HG02588 (cell line): Measurements from ENCODE around the gene MLANA.

ENCODE experiments used
- ATAC-seq: cut with Tn5 transposase; IDR thresholded peaks from one replicate; pipeline ENCODE4 v1.9.1; 2021; ENCODE audit warnings: mild to moderate bottlenecking, moderate library complexity; ENCODE audit not compliant: unreplicated experiment

The MLANA gene, protein sequence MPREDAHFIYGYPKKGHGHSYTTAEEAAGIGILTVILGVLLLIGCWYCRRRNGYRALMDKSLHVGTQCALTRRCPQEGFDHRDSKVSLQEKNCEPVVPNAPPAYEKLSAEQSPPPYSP

DNA sequence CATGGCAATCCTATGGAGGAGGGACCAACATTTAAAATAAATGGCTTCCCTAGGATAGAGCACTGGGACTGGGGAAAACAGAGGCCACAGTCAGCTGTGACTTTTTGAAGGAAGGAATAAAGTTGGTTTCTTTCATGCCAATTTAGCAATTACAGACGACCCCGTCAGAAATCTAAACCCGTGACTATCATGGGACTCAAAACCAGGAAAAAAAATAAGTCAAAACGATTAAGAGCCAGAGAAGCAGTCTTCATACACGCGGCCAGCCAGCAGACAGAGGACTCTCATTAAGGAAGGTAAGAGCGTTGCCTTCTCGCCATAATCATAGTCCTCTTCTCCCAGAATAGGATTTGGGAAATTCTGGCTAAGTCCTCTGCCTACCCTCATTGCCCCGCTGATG is at the start of gene MLANA:
MLANA (plus strand) TSS at position 249 of the 400 bp plus-strand sequence. CDS start 1,586 bp downstream, outside the sequence.
- no peak for ATAC-seq

DNA sequence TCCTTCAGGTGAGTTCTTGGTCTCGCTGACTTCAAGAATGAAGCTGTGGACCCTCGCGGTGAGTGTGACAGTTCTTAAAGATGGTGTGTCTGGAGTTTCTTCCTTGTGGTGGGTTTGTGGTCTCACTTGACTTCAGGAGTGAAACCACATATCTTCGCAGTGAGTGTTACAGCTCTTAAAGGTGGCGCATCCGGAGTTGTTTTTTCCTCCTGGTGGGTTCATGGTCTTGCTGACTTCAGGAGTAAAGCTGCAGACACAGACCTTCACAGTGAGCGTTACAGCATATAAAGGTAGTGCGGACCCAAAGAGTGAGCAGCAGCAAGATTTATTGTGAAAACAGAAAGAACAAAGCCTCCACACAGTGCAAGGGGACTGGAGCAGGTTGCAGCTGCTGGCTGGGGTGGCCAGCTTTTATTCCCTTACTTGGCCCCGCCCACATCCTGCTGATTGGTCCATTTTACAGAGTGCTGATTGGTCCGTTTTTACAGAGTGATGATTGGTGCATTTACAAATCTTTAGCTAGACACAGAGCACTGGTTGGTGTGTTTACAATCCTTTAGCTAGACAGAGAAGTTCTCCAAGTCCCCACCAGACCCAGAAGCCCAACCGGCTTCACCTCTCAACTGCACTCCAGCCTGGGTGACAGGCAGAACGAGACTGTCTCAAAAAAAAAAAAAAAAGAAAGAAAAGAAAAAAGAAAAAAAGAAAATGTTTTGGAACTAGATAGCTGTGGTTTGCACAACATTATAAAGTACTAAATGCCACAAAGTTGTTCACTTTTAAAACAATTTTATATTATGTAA is 48.7 kb upstream of the MLANA start:
- ATAC-seq: no peak

DNA sequence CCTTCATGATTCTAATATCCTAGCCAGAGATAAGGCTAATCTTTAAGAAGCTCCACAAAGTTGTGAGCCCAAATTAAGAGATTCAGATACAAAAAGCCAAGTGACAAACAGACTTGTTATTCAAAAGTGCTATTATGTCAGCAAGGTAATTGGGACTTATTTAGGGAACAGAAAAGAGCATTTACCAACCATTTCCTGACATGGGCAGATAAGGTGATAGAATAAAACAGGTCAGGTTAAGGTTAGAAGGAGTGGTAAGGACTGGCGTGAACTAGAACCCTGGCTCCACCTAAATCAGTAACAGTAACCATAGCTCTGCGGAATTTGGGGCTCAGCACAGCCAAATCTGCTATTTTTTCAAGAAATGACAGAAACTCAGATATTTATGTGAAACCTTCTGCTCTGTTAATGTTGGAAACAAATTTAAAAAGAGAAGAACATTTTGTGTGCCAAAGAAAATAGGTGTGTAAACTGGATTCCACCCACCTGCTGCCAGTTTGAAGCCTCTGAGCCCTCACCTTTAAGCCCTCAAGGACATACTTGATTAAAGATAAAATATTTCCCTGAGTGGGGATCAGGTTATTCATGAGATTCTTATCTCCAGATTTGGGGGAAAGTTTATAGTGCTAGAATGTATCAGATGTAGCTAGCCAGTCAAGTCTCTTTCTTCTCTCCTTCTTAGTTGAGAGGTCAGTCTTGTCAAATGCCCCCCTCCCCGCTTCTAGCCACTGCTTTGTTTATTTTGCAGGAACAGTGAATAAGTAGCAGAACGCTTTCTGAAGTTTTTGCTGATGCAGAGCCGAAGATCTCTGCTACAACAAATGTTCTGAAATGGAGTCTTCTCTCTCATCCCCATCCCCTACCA is 47.5 kb upstream of the MLANA start:
- ATAC-seq: no peak

DNA sequence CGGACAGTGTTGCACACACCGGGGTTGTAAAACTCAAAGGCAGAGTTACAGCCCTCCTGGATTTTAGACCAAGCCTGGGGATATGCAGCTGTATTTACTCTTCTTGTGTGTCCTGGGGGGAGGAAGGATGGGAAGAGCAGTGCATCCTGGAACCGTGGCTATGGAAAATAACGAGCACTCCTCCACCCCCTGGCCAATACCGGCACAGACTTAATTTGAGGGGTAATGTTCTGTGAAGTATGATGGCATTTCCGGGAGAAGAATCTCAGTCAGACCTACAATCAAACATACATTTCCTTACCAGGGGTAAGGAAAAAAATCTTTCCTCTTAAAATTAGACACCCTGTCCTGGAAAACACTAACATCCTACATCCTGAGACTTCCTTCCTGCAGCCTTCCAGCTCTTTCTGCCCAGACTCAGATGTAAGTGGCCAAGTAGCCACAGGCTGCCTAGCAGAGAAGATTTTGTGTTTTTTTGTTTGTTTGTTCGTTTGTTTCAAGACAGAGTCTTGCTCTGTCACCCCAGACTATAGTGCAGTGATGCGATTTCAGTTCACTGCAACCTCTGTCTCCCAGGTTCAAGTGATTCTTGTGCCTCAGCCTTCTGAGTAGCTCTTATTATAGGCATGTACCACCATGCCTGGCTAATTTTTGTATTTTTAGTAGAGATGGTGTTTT is 46.8 kb upstream of the MLANA start:
- no peak for ATAC-seq

DNA sequence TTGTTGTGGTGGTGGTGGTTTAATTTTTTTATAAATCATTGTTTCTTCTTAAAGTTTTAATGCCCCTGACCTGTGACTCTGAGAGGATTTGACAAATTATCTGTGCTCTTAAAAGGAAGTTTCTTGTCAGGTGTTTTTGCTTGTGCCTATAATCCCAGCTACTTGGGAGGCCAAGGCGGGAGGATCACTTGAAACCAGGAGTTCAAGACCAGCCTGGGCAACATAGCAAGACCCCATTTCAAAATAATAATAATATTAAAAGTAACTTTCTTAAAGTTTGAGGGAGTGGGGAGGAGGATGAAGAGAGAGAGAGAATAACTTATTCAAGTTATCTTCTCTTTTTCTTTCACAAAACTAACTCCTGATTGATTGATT is 45.5 kb upstream of the MLANA start:
- ATAC-seq: no peak

DNA sequence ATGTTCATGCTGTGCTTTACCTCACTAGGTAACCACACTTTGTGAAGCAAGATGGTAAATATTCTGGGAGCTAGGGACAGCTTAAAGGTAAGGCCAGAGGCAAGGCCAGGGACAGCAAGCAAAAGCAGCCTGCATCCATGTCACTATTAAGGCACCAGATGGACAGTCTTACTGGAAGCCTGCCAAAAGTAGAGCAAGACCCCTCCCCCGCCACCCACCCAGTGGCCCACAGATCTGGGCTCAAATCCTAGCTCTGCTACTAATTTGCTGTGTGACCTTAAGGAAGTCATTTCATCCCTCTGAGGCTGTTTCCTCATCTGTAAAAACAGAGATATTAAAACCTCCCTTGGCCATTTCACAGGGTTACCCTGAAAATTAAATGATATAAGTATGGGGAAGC is 44.6 kb upstream of the MLANA start:
- no peak for ATAC-seq

DNA sequence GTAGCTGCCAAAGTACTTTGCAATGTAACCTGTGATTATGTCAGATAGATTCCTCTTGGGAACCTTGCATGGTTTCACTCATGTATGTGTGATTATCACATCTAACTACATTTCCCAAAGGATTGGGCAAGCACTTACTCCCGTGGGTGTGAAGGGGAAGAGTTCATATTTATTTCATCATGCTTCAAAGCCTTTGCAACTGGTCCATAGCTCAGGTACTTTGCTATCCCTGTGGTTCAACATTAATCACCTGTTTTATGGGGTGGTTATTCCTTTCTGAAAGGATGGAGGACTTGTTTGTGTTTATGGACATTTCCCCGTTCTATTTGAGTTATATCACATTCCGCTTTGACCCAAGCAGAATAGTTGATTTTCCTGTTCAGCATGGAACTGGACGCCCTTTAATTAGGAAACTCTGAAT is 44.2 kb upstream of the MLANA start:
- no peak for ATAC-seq

DNA sequence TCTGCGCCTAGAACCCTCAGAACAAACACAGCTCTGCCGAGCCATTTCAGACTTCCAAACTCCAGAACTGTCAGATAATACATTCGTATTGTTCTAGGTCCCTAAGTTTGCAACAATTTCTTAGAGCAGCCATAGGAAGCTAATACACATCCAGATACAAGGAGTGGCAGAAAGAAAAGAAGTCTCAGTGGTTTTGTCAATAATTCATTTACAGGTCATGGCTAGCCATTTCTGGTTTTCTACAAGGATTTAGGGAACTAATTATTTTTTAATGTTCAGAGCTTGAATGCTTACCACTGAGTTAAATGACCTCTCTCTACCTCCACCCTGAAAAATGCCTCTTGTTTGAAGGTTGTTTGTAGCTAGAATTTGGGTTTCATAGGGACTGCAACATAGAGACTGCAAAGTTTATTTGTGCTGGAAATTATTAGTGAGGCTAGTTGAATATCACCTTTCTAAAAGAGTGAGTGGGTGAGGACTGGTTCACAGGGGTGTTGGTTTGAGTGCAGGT is 42.3 kb upstream of the MLANA start:
- no peak for ATAC-seq

DNA sequence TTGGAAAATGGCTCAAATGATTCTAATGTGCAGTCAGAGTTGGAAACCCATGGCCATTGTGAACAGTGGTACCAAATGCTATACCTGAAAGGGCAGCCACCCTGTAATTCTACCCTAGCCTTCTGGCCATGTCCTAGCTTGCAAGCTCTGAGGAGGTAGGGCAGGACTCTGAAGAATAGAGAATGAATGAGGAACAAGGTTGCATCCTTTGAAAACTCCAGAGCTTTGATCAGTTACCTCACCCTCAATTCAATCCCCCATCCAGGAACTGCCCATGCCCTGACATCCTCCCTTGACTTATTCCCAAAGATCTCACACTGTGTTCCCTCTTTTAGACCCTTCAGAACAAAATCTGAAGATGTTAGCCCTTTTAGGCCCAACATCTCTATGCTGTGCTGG is 40.0 kb upstream of the MLANA start:
- ATAC-seq: no peak

DNA sequence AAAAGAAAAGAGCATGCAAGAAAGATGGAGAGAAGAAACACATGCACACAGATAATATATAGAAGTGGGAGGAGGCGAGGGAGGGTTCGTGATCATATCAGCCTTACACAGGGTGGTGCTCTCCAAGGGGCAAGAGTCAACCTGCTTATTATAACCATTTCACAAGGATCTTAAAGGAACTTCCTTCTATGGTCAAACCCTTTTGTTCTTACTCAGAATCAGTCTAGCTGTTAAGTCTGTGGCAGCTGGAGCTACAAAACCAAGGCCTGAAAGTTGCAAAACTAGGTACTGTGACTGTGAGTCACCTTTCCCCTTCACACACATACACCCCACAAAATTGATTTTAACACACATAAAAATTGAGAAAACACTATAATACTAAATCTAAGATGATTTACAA is 39.2 kb upstream of the MLANA start:
- ATAC-seq: peak; percentile 83

DNA sequence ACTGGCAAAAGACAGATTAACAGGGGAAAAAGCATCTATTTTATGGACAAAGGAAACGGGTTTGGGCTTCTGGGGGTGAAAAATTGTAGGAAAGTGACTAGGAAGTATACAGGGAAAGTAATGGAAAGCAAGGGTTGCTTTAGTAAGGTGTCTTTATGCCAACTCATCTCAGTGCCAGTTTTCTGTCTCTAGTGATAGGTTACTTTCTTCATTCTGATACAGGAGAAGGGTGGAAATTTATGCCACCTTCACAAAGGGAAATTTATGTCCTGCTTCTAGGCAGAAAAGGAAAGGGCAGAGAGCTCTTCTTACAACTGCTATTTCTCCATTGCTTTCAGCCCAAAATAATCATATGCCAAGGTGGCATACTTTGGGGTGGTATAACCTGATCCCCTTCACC is 37.7 kb upstream of the MLANA start:
- no peak for ATAC-seq

DNA sequence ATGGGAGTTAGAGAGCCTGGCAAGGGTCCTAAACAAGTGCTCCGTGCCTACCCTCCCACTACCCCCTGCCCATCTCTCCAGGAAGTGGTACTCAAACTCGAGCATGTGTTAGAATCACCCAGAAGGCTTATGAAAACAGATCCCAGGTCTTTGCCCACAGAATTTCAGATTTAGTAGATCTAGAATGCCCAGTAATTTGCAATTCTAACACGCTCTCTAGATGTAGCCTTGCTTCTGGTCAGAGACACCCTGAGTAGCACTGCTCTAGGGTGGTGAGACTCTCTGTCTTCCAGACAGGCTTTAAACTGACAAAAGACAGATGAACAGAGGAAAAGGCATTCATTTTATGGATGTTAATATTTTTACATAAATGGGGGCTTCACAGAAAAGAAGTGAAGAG is 37.1 kb upstream of the MLANA start:
- ATAC-seq: no peak

DNA sequence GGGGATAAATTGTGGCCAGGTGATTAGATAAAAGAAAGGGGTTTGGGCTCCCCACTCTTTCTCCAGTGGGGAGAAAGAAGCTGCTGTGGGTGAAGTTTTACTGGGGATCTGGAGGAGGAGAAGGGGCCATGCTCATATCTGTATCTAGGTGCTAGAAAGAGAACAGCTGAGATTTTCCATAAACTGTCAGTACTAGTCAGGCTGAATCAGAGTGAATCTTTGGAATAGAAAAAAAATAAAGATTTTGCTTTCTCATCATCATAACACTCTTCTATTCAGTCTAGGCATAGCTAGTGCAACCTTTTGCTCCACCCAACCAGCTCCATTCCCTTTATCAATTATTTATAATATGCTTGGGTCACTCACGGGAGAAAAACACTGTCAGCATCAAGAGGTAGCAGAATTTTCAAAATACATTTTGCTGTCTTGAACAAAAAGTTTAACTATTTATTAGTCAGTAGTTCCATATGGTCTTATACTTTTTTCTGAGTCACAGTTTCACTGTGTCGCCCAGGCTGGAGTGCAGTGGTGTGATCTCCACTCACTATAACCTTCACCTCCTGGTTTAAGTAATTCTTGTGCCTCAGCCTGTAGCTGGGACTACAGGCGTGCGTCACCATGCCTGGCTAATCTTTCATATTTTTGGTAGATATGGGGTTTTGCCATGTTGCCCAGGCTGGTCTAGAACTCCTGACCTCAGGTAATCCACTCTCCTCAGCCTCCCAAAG is 36.5 kb upstream of the MLANA start:
- no peak for ATAC-seq

DNA sequence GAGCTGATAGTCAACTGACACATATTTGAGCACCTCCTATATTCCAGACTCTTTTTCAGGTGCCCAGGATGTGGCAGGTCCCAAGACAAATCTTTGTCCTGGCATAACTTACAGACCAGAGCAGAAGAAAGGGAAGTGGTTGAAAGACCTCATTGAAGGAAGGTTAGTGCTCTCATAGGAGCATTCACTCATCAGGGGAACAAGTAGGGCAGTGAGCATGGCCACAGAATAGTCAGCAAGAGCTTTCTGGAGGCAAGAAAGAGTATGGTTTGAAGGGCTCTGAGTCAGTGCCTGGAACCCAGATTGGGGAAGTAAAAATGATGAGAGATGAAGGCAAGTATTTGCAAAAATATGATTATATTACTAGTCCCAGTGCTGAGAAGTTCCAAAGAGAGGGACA is 32.8 kb upstream of the MLANA start:
- no peak for ATAC-seq

DNA sequence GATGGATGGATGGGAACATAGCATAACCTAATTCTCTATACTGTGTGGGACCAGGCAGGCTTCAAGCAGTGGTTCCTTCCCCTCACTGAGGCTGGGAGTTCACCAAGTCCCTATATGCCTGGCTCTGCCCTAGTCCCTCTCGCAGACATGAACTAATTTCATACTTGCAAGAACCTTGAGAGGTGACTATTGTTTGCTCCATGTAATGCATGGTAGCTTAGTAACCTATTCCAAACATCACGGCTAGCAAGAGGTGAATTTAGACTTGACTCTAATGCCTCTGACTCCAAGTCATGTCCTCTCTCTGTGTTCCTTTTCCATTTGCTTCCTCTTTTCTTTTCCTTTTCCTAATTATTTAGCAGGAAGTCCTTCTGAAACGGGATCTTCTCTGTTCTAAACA is 31.9 kb upstream of the MLANA start:
- no peak for ATAC-seq

DNA sequence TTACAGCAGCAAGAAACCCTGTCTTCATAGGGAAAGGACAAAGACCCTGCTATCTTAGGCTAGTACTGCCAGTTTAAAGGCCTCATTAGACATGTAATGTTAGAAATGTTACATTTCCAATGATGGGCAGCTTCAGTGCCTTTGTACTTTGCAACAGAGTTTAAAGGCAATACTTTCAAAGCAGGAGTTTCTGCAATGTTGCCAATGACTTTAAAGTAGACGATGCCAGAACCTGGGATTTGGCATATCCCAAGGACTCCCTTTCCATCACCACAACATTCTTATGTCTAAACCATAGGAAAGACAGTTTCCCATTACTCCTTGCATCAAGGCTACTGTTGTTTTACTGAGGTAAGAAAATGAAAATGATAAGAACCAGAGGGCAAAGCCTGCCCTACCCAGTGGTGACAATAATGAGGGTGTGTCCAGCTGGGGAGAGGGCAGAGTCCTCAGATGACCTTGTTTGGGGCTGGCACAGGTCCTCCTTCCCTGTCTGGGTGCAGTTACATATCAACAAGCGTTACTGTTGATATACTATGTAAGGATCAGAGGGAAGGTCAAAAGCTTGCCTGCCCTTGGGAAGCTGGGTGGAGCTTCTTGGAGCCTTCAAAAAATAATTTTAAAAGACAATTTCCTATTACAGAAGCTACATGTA is 27.5 kb upstream of the MLANA start:
- ATAC-seq: no peak

DNA sequence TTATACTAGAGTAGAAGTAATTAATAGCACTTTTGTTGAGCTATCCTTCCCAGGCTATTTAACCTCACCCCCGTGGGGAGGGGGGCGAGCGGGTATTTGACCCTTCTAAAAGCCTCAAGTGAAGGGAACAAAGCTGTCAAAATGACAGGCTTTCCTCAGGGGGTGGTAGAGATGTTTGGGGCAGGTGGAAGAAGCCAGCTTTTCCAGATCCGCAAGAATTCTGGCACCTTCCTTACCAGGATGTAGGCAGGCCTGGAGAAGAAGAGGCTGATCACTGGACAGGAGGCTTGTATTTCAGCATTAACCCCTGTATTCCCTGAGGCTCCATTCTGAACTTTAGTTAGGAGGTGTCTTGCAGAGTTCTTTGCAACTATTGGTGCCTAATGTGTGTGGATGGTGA is 26.2 kb upstream of the MLANA start:
- ATAC-seq: no peak

DNA sequence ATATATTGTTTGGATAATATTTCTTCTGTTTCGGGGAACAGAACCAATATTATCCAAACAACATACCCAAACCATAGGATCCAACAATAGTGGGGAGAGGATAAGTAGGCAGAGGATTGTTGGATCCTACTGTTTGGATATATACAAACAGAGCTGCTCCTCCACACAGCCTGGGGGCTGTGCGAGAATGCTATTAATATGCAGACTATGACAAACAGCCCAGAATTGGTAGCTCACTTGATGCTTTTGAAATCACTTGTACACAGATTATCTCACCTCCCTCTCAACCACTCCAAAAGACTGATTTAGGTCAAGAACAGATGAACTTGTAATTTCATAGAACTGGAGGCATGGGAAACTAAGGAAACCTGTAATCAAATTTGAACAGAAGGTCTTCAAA is 24.4 kb upstream of the MLANA start:
- ATAC-seq: no peak

DNA sequence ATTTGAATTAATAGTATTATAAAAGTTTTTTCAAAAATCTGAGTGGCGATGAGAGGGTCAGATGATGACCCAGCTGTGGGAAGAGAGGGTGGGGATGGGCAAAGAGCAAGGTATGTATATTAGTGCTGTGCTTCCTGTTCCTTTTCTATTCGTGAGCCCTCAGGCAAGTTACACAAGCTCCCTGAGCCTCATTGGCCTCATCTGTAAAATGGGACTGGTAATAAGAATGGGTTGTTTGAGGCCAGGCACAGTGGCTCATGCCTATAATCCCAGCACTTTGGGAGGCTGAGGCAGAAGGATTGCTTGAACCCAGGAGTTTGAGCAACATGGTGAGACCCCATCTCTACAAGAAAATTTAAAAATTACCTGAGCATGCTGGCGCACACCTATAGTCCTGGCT is 24.0 kb upstream of the MLANA start:
- no peak for ATAC-seq

DNA sequence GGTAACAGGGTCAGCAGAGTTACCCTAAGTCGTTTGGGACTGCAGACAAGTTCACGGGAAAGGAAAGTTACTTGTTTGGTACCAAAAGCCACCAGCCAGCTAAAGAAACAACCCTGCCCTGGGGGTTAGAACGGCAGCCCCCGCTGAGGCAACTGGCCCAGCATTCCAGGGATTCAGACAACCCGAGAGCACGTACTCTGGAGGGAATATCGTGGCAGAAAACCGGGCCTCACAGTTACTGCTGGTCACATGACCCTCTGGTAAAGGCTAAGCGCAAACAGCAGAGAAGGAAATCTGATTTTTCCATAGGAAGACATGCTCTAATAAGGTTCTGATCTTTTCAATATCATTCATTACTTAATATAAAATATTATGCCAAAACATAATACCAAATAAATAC is 22.5 kb upstream of the MLANA start:
- no peak for ATAC-seq
